ENCODE measurements around the gene S1PR4.

GRCh38 chr19:3178377-3178972 lies at the start of gene S1PR4:
- TF ChIP-seq TAF1 (IDR thresholded peaks at IDR 0.05; ENCODE audit: borderline replicate concordance, low read depth, low read length) (peak; percentile 47; the same call in 1 of the 2 replicates), POLR2A (IDR thresholded peaks at IDR 0.05; ENCODE audit: low read depth, low read length) (peak; percentile 75)

All from GM12892 (cell line).